ENCODE measurements around the gene ZSWIM5. TPM values are rescaled to one million over a fixed set of nuclear protein-coding genes. Genes with fewer than 3 reads are reported as not detected.
"Not testable (repeated sequence)": the region's sequence is repeated elsewhere in the genome, so short reads cannot be mapped to it uniquely, and the experiment has no call there.

Gene ZSWIM5
- total and polyA plus RNA-seq, 7 experiments from 2014 or later: 0.17 to 3.6 (median 2.0) TPM

DNA sequence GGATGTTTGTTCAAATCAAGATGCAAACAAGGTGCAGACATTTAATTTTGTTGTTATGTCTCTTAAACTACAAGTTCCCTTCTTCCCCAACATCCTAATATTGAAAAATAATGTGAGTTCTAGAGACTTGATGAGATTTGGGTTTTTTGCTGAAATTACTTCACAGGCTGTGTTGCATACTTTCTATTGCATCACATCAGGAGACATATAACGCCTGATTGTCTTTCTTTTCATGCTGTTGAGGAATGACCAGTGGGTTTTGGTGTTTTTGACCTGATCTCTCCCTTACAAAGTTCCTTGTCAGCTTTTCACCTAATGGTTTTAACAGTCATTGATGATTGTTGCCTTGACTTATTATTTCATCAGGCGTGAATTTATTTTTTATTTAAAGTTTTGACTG lies 111.0 kb downstream of the ZSWIM5 start:
- Histone ChIP-seq H3K9me3 (ENCODE audit: control insufficient read depth in 2 of 3, low read length in 3 of 3) (no peaks in the 10 kb centered on the region), H3K27ac (ENCODE audit: low read depth, low read length) (no peak overlapping the region), H3K27me3 (ENCODE audit: control insufficient read depth in 2 of 2, insufficient read depth in 2 of 2, low read length in 2 of 2) (no peaks in the 10 kb centered on the region), H3K4me1 (ENCODE audit: control insufficient read depth in 2 of 2, insufficient read depth in 2 of 2, low read length in 2 of 2) (no peaks in the 10 kb centered on the region), H3K4me3 (ENCODE audit: low read length) (no peak overlapping the region), H3K36me3 (ENCODE audit: control insufficient read depth in 2 of 3, insufficient read depth in 3 of 3, low read length in 3 of 3) (no peaks in the 10 kb centered on the region)
- CTCF ChIA-PET: no interaction called here
- no peak overlapping the region for H3K27ac Mint-ChIP-seq
- DNase-seq (no peak), ATAC-seq (no peak)
- no peak overlapping the region for H3K4me3 Mint-ChIP-seq
- H3K4me1 Mint-ChIP-seq: peaks cover 0 to 6% (median 0%) of the 10 kb centered on the region in 7 donors
- H3K9me3 Mint-ChIP-seq: no peaks in the 10 kb centered on the region
- POLR2A ChIA-PET: no interaction called here
- no peaks in the 10 kb centered on the region for H3K36me3 Mint-ChIP-seq
- intact Hi-C loops (cut with micrococcal nuclease): no loop called here
- H3K27me3 Mint-ChIP-seq: peaks cover 0 to 10% (median 0%) of the 10 kb centered on the region in 5 donors

DNA sequence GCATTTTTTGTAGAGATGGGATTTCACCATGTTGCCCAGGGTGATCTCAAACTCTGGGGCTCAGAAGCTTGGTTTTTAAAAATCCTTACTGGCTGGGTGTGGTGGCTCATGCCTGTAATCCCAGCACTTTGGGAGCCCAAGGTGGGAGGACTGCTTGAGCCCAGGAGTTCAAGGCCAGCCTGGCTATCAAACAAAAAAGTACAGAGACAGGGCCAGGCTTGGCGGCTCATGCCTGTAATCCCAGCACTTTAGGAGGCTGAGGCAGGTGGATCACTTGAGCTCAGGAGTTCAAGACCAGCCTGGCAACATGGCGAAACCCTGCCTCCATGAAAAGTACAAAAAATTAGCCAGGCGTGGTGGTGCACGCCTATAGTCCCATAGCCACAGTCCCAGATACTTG lies 112.0 kb downstream of the ZSWIM5 start:
- H3K27ac Mint-ChIP-seq; H3K9me3 ChIP-seq (ENCODE audit: control insufficient read depth in 2 of 3, low read length in 3 of 3); H3K27me3 Mint-ChIP-seq; H3K4me3 ChIP-seq (ENCODE audit: low read length); H3K4me1 ChIP-seq (ENCODE audit: control insufficient read depth in 2 of 2, insufficient read depth in 2 of 2, low read length in 2 of 2); H3K36me3 ChIP-seq (ENCODE audit: control insufficient read depth in 2 of 3, insufficient read depth in 3 of 3, low read length in 3 of 3); DNase-seq; POLR2A ChIA-PET; H3K4me1 Mint-ChIP-seq; CTCF ChIA-PET; ATAC-seq; intact Hi-C loops (cut with micrococcal nuclease); H3K36me3 Mint-ChIP-seq; H3K27ac ChIP-seq (ENCODE audit: low read depth, low read length); H3K9me3 Mint-ChIP-seq; H3K4me3 Mint-ChIP-seq; H3K27me3 ChIP-seq (ENCODE audit: control insufficient read depth in 2 of 2, insufficient read depth in 2 of 2, low read length in 2 of 2): not testable (repeated sequence)

DNA sequence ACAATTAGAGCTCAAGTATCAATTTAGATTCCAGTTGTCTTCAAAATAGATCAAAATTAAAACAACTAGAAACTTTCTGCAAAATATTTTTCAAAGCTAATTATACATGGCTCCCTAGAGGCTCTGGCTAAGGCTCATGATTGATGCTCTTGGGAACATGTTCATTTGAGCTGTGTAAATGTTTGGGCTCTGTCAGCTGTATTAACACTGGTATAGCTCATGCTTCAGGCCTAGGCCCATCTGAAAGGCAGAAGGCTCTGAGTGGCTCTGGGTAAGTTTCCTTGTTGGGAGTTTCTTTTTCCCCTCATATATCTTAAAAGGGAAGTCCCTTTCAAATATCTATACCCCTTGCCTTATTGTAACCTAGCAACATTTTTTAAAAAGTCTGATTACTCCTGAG lies 113.1 kb downstream of the ZSWIM5 start:
- Histone ChIP-seq H3K27me3 (ENCODE audit: control insufficient read depth in 2 of 2, insufficient read depth in 2 of 2, low read length in 2 of 2) (no peaks in the 10 kb centered on the region), H3K4me3 (ENCODE audit: low read length) (no peak overlapping the region), H3K36me3 (ENCODE audit: control insufficient read depth in 2 of 3, insufficient read depth in 3 of 3, low read length in 3 of 3) (no peaks in the 10 kb centered on the region), H3K27ac (ENCODE audit: low read depth, low read length) (no peak overlapping the region), H3K4me1 (ENCODE audit: control insufficient read depth in 2 of 2, insufficient read depth in 2 of 2, low read length in 2 of 2) (no peaks in the 10 kb centered on the region), H3K9me3 (ENCODE audit: control insufficient read depth in 2 of 3, low read length in 3 of 3) (no peaks in the 10 kb centered on the region)
- H3K4me3 Mint-ChIP-seq: no peak overlapping the region
- ATAC-seq (no peak), DNase-seq (no peak)
- ChIA-PET POLR2A (no interaction called here), CTCF (no interaction called here)
- no peaks in the 10 kb centered on the region for H3K9me3 Mint-ChIP-seq
- intact Hi-C loops (cut with micrococcal nuclease): no loop called here
- no peaks in the 10 kb centered on the region for H3K27me3 Mint-ChIP-seq
- no peaks in the 10 kb centered on the region for H3K4me1 Mint-ChIP-seq
- no peaks in the 10 kb centered on the region for H3K36me3 Mint-ChIP-seq
- H3K27ac Mint-ChIP-seq: no peak overlapping the region

DNA sequence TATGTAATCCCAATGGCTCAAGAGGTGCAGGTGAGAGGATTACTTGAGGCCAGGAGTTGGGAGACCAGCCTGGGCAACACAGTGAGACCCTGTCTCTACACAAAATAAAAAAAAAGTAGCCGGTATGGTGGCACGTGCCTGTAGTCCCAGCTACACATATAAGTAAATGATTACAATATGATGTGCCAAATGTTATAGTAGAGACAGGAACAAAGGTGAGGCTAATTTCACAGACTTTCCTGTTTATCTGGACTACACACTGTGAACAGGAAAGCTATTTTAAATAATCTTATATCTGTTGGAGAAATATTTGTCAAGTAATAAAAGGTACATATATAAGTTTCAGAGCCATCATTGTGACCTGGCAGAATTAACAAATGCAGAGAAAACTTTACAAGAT lies 116.7 kb downstream of the ZSWIM5 start:
- peaks cover 0 to 5% (median 0%) of the 10 kb centered on the region in 5 donors for H3K36me3 Mint-ChIP-seq
- H3K27ac Mint-ChIP-seq: no peak overlapping the region
- H3K4me3 Mint-ChIP-seq: no peak overlapping the region
- no peaks in the 10 kb centered on the region for H3K4me1 ChIP-seq (ENCODE audit: control insufficient read depth in 2 of 2, insufficient read depth in 2 of 2, low read length in 2 of 2)
- ChIA-PET CTCF (no interaction called here), POLR2A (no interaction called here)
- intact Hi-C loops (cut with micrococcal nuclease): no loop called here
- H3K27me3 ChIP-seq (ENCODE audit: control insufficient read depth in 2 of 2, insufficient read depth in 2 of 2, low read length in 2 of 2): no peaks in the 10 kb centered on the region
- H3K9me3 Mint-ChIP-seq: no peaks in the 10 kb centered on the region
- no peak overlapping the region for H3K27ac ChIP-seq (ENCODE audit: low read depth, low read length)
- no peak for ATAC-seq
- H3K4me3 ChIP-seq (ENCODE audit: low read length): no peak overlapping the region
- no peak for DNase-seq
- H3K4me1 Mint-ChIP-seq: no peaks in the 10 kb centered on the region
- no peaks in the 10 kb centered on the region for H3K36me3 ChIP-seq (ENCODE audit: control insufficient read depth in 2 of 3, insufficient read depth in 3 of 3, low read length in 3 of 3)
- no peaks in the 10 kb centered on the region for H3K27me3 Mint-ChIP-seq
- no peaks in the 10 kb centered on the region for H3K9me3 ChIP-seq (ENCODE audit: control insufficient read depth in 2 of 3, low read length in 3 of 3)

DNA sequence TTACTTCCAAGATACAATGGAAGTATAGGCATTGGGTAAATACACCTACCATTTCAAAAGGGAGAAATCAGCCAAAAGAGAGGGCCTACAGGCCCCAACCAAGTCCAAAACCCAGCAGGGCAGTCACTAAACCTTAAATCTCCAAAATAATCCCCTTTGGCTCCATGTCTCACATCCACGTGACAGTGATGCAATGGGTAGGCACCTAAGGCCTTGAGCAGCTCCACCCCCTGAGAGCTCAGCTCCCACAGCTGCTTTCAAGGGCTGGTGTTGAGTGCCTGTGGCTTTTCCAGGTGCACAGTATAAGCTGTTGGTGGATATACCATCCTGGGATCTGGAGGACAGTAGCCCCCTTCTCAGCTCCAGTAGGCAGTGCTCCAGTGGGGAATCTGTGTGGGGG lies 121.8 kb downstream of the ZSWIM5 start:
- Mint-ChIP-seq H3K36me3 (peaks cover 2 to 15% (median 4%) of the 10 kb centered on the region in 5 donors), H3K27ac (no peak overlapping the region), H3K4me1 (peaks cover 0 to under 1% (median 0%) of the 10 kb centered on the region in 7 donors), H3K27me3 (peaks cover 0 to 5% (median 0%) of the 10 kb centered on the region in 5 donors), H3K9me3 (peaks cover 0 to 7% (median 3%) of the 10 kb centered on the region in 11 donors), H3K4me3 (no peak overlapping the region)
- H3K4me1 ChIP-seq (ENCODE audit: control insufficient read depth in 2 of 2, insufficient read depth in 2 of 2, low read length in 2 of 2): no peaks in the 10 kb centered on the region
- H3K9me3 ChIP-seq (ENCODE audit: control insufficient read depth in 2 of 3, low read length in 3 of 3): no peaks in the 10 kb centered on the region
- H3K36me3 ChIP-seq (ENCODE audit: control insufficient read depth in 2 of 3, insufficient read depth in 3 of 3, low read length in 3 of 3): no peaks in the 10 kb centered on the region
- POLR2A ChIA-PET: no interaction called here
- CTCF ChIA-PET: no interaction called here
- DNase-seq (no peak), ATAC-seq (no peak)
- no peaks in the 10 kb centered on the region for H3K27me3 ChIP-seq (ENCODE audit: control insufficient read depth in 2 of 2, insufficient read depth in 2 of 2, low read length in 2 of 2)
- intact Hi-C loops (cut with micrococcal nuclease): no loop called here
- no peak overlapping the region for H3K4me3 ChIP-seq (ENCODE audit: low read length)
- H3K27ac ChIP-seq (ENCODE audit: low read depth, low read length): no peak overlapping the region

DNA sequence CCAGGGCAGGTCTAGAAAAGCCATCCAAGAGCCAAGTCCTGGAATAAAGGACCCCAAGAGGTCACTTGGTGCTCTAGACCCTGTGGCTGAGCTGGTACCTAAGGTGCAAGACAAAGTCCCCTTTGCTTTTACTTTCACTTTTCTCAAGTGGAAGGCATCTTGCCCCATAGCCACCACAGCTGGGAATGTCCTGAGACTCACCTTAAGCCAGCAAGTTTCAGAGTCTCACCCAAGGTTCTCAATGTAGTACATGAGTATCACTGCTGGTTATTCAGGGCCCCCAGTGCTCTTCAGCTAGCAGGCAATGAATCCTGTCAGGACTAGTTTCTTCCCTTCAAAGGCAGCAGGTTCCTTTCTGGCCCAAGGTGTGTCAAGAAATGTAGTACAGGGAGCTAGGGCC lies 126.9 kb downstream of the ZSWIM5 start:
- Histone ChIP-seq H3K36me3 (ENCODE audit: control insufficient read depth in 2 of 3, insufficient read depth in 3 of 3, low read length in 3 of 3) (no peaks in the 10 kb centered on the region), H3K4me1 (ENCODE audit: control insufficient read depth in 2 of 2, insufficient read depth in 2 of 2, low read length in 2 of 2) (no peaks in the 10 kb centered on the region), H3K9me3 (ENCODE audit: control insufficient read depth in 2 of 3, low read length in 3 of 3) (no peaks in the 10 kb centered on the region), H3K27me3 (ENCODE audit: control insufficient read depth in 2 of 2, insufficient read depth in 2 of 2, low read length in 2 of 2) (no peaks in the 10 kb centered on the region), H3K4me3 (ENCODE audit: low read length) (no peak overlapping the region), H3K27ac (ENCODE audit: low read depth, low read length) (no peak overlapping the region)
- H3K4me3 Mint-ChIP-seq: no peak overlapping the region
- H3K4me1 Mint-ChIP-seq: peaks cover 0 to 2% (median 0%) of the 10 kb centered on the region in 7 donors
- ChIA-PET POLR2A (no interaction called here), CTCF (no interaction called here)
- DNase-seq (no peak), ATAC-seq (no peak)
- intact Hi-C loops (cut with micrococcal nuclease): no loop called here
- peaks cover 0 to 34% (median 14%) of the 10 kb centered on the region in 11 donors for H3K9me3 Mint-ChIP-seq
- H3K36me3 Mint-ChIP-seq: peaks cover 2 to 30% (median 12%) of the 10 kb centered on the region in 5 donors
- no peak overlapping the region for H3K27ac Mint-ChIP-seq
- peaks cover 0 to 24% (median 5%) of the 10 kb centered on the region in 5 donors for H3K27me3 Mint-ChIP-seq

DNA sequence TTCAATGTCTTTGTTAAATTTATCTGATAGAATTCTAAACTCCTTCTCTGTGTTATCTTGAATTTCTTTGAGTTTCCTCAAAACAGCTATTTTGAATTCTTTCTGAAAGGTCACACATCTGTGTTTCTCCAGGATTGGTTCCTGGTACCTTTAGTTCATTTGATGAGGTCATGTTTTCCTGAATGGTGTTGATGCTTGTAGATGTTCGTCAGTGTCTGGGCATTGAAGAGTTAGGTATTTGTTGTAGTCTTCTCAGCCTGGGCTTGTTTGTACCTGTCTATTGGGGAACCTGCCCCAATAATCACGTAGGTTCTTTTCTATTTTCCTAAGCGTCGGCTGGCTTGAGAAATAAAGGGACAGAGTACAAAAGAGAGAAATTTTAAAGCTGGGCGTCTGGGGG lies 129.4 kb downstream of the ZSWIM5 start:
- H3K36me3 ChIP-seq (ENCODE audit: control insufficient read depth in 2 of 3, insufficient read depth in 3 of 3, low read length in 3 of 3): not testable (repeated sequence)

More for the DNA sequence above, 129.4 kb downstream of the ZSWIM5 start:
- POLR2A ChIA-PET; H3K4me1 Mint-ChIP-seq; H3K27ac Mint-ChIP-seq; H3K9me3 ChIP-seq (ENCODE audit: control insufficient read depth in 2 of 3, low read length in 3 of 3); H3K27me3 ChIP-seq (ENCODE audit: control insufficient read depth in 2 of 2, insufficient read depth in 2 of 2, low read length in 2 of 2); CTCF ChIA-PET; H3K27ac ChIP-seq (ENCODE audit: low read depth, low read length); ATAC-seq; H3K4me3 Mint-ChIP-seq; DNase-seq; intact Hi-C loops (cut with micrococcal nuclease); H3K4me1 ChIP-seq (ENCODE audit: control insufficient read depth in 2 of 2, insufficient read depth in 2 of 2, low read length in 2 of 2); H3K4me3 ChIP-seq (ENCODE audit: low read length): not testable (repeated sequence)
- peaks cover 3 to 52% (median 17%) of the 10 kb centered on the region in 11 donors for H3K9me3 Mint-ChIP-seq
- H3K36me3 Mint-ChIP-seq: peaks cover 0 to 24% (median 12%) of the 10 kb centered on the region in 5 donors
- peaks cover 0 to 39% (median 0%) of the 10 kb centered on the region in 5 donors for H3K27me3 Mint-ChIP-seq
